GM18909 (cell line): ENCODE data around the gene METTL22.
A peak's percentile ranks its signal among the peaks of the same experiment; 100 is the strongest.
"Not testable (repeated sequence)": the region's sequence is repeated elsewhere in the genome, so short reads cannot be mapped to it uniquely, and the experiment has no call there.

Experiments used
- ATAC-seq: cut with Tn5 transposase; IDR thresholded peaks from one replicate; pipeline ENCODE4 v1.9.1; 2021; ENCODE audit warnings: mild to moderate bottlenecking; ENCODE audit not compliant: unreplicated experiment, poor library complexity

The METTL22 gene

DNA sequence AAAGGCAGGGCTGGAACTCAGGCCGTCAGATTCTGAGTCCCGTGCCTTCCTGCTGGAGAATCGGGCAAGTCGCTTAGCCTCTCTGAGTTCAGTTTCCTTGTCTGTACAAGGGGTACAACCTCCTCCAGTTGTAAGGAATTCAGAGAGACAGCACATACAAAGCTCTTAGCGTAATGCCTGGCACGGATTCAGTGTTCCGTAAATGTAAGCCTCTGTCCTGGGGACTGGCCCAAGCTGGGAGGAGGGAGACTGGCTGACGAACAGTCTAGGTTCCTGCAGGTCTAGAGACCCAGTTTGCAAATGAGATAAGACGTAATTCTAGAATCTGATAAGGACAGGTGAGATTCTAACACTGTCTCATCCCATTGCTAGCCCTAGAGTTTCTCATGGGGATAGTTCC lies 9.9 kb downstream of the METTL22 start:
- ATAC-seq: no peak

DNA sequence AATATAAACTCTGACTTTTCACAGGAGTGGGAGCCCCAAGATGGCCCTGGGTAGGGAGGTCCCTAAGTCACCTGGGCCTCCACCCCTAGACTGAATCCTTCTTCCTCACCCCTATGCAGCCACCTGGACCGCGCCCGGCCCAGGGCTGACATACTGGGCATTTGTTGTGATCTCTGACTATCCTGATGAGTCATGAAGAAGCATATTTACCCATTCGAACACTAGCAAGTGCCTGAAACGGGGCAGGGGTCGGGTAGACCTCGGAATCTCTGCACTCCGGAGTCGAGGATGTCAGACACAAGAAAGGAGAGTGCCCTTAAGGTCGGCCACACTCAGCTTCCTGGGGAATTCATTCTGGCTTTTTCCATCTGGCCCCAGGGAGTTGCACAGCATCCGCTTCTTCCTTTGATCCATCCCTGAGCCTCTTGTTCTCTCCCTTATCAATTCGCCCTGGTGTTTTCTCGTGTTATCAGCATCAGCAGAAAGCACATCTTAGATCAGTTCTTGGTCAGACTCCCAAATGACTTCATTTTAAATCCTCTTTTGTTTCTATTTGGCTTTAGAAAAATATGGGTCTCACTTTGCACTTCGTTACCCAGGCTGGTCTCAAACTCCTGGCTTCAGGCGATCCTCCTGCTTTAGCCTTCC lies 10.4 kb downstream of the METTL22 start:
- ATAC-seq: no peak

DNA sequence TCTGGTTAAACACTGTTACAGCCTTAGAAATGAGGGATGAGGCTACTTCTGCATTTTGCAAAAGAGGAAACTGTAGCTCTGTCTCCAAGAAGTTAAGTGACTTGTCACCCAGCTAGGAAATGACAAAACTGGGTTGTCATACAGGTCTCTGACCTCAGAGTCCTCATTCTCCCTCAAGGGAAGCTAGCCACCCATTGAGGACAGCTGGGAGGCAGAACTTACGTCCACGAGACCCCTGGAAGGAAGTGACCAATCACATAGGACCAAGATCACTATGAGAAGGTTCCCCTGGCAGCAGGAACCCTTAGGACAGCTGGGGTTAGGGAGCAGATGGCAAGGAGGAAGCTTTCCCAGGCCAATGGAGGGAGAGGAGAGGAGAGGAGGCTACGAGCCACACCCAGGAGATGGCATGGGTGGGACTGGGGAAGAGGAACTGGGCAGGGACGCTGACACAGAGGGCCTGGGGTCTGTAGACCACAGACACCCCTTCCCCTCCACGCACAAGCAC lies 11.2 kb downstream of the METTL22 start:
- ATAC-seq: no peak

DNA sequence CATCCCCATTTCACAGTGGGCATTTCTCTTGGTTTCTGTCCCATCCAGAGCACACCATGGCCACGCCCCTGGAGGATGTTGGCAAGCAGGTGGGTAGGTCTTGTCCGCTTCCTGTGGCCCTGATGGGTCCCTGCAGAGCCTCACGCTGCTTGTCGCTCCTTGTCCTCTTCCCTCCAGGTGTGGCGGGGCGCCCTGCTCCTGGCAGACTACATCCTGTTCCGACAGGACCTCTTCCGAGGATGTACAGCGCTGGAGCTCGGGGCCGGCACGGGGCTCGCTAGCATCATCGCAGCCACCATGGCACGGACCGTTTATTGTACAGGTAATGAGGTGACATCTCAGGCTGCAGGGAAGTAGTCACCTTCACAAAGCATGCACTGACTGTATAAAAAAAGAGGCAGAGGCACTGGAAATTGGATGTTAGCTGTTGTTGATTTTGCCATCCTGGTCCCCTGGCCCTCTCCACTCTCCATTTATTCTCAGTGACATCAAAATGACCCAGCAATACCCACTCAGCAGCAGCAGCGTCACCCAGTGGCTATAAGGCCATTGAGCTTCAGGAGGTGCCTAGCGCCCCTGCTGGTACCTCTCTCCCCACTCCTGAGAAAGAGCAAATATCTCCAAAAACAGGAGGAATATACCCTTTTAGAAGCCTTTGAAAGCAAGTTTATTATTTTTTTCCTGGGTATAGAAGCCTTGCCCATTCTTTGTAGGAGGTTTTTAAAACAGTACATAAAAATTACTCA lies 13.7 kb downstream of the METTL22 start:
- ATAC-seq: no peak

DNA sequence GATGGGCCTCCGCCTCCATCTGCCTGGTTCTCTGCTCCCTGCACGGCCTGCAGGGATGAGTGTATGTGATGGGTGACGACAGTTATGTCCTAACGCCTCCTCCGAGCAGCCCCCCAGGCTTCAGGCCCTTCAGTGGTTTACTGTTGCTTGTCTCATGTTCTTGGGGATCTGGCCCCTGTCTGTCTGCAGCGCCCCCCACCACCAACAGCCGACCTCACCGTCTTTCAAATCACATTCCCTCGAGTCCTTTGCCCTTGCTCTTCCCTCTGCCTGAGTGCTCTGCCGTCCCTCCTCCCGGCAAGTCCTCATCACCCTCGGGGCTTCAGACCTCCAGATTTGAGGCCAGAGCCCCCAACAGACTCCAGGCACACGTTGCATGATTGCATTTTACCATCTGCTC lies 18.2 kb downstream of the METTL22 start:
- no peak for ATAC-seq

DNA sequence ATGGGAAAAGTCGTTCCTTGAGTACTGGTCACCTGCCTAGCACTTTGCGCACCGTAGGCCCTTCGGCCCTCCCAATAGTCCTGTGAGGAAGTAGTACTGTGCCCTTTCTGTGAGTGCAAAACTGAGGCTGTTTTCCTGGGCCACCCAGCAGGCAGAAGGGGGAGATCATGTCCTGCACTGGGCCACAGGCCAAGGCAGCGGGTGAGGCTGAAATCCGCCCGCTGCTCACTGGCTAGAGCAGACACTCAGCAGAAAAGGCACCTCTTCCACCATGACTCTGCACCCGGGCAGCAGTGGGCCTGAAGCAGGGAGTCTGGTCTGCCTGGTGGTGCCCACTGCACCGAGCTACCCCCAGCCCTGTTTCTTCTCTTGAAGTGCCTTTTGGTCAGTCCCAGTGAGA lies 20.2 kb downstream of the METTL22 start:
- ATAC-seq: no peak

DNA sequence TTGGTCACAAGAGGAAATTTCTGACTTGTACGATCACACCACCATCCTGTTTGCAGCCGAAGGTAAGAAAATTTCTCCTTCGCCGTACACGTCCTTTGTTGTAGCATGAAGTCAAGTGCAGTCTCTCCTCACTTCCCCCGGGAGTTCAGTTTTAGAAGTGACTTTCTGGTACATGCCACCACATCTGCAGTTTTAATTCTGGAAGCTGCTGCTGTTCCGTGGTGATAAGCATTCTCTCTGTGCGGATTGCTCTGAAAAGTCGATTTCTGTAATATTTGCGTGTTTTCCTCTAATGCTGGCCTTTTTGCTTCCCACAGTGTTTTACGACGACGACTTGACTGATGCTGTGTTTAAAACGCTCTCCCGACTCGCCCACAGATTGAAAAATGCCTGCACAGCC lies 20.6 kb downstream of the METTL22 start:
- no peak for ATAC-seq

DNA sequence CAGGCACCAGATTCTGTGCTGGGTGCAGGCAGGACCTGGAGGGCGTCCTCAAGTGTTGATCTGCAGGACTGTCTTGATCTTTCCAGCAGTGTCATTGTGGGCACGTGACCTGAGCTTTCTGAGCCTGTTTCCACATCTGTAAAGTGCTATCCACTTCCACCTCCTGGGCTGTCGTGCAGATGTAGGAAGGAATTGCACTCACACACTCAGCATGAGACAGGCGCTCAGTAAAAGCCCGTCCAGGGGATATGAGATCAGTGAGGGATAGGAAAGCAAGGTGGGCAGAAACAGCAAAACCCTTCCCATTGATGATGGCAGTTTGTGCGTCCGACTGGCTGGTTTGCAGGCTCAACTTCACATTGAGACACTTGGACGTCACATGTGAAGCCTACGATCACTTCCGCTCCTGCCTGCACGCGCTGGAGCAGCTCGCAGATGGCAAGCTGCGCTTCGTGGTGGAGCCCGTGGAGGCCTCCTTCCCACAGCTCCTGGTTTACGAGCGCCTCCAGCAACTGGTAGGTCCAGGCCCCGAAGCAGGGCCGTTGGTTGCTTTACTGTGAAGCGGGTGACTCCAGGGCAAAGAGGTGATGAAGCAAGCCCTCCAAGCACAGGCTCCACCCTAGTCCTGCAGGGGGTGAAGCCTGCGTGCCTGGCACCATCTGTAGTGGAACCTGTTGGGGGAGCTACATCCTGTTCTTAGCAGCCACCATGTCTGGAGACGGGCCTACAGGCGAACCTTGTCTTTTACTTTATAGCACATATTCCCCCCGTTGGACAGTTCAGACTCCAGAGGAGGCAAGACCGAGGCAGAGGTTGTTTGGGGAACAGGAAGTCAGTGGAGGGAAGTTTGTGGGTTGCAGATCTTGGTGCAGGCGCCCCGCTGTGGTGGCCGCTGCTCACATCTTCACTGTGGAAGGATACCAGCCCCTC lies 23.0 kb downstream of the METTL22 start:
- no peak for ATAC-seq

DNA sequence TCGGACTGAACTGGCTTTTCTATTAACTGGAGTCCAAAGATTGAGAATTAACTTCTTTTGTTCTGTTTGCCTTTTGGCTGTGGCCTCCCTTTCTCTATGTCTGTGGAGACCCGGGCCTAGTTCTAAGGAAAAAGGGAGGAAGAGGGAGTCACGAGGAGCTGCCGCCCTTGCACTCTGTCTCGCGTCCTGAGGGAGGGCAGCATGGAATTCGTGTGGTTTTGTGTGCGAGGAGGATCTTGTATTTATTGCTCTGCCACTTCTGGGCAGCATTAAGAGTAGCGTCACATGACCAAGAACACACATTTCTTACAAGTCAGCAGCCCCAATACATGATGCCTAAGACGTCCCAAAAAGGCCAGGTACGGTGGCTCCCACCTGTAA lies 23.6 kb downstream of the METTL22 start:
- no peak for ATAC-seq

DNA sequence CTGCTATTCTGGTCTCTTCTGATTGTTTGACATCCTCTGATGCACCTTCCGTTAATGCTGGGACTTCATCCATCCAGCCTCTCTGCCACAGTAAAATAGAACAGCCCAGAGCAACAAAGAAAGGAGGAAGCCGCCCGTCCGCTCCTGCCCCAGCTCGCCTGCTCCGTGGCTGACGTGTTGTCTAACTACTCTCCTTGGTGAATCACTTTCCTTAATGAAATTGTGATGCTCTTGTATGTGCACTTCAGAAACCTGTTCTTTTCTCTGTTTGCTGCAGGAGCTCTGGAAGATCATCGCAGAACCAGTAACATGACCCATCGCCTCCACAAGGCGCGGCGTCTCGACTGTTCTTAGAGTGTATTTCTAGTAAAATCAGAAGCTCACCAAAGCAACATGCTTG lies 24.3 kb downstream of the METTL22 start:
- no peak for ATAC-seq

DNA sequence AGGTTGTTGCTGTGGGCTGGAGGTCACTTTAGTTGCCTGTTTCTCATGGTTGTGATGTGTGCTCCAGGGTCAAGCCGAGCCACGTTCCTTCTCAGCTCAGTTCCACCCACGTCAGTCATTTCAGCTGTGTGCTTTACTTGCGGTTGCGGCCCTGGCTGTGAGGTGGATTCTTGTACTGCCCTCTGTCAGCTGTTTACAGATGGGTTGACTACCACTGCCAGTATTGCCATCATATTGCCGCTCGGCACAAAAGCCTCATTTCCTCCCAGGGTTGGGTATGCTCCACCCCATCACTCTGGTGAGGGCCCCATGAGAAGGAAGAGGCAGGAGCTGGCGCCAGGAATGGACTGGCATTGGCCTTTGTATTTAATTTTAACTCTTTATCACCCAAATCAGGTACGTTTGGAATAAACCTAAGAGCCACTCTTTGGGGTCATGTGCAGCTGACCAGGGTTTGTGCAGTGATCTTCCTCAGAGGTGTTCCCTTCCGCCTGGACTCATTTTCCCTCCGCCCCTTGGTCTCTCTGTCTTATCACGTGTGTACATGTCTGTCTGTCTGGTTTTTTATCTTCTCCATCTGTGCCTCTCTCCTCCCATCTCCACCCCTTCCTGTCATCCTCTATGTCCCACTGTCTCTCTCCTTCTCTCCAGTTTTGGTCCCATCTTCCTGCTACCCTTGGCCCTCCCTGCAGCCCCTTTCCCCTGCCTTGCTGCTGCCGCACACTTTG lies 25.0 kb downstream of the METTL22 start:
- ATAC-seq: no peak

DNA sequence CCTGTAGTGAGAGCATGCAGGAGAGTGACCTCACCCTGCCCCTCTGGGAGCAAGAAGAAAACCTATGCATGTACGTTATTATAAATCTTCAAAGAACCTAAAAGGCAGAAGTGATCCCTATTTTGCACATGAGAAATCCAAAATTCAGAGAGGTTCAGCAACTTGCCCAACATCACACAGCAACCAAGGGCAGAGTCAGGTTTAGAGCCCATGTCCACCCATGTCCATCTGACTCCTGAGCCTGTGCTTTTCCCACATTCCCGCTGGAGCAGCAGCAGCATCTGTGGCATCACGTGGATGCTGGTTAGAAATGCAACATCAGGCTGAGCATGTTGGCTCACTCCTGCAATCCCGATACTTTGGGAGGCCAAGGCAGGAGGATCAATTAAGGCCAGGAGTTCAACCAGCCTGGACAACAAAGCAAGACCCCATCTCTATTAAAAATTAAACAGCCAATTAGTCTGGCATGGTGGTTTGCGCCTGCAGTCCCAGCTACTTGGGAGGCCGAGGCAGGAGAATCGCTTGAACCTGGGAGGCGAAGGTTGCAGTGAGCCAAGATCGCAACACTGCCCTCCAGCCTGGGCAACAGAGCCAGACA lies 26.3 kb downstream of the METTL22 start:
- ATAC-seq: no peak

DNA sequence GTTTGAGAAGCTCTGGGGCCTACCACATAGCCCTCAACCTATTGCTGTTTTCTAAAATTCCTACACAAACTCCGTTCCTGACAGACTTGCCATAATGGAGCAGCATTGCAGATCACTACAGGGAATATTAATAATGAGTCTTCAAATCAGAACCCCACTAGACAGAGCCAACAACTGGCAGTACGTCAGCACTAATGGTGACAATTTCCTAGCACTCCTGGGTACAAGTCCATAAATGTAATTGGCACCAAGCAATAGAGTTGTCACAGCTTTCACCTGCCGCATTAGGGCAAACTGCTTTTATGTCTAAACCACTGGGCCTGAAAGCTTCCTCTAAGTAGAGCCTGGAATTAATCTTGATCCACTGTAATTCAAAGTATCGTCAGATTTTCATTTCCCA lies 27.4 kb downstream of the METTL22 start:
- ATAC-seq: no peak

DNA sequence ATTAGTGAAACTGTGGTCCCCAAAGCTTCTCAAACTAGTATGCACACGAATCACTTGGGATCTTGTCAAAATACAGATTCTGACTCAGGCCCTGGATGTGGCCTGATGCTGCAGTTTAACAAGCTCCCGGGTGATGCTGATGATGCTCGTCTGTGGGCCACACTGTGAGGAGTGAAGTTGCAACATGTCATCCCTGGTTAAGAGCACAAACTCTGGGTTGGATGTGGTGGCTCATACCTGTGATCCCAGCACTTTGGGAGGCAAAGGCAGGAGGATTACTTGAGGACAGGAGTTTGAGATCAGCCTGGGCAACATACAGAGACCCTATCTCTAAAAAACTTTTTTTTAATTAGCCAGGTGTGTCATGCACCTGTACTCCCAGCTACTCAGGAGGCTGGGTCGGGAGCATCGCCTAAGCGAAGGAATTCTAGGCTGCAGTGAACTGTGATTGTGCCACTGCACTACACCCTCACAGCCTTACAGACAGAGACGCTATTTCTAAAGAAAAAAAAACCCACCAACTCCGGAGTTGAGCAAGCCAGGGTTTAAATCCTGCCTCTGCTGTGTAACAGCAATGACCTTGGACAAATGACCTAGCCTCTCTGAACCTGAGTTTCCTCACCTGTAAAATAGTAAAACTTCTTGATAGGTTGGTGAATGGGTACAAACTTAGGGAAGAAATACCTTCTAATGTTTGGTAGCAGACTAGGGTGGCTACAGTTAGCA lies 28.5 kb downstream of the METTL22 start:
- ATAC-seq: no peak

DNA sequence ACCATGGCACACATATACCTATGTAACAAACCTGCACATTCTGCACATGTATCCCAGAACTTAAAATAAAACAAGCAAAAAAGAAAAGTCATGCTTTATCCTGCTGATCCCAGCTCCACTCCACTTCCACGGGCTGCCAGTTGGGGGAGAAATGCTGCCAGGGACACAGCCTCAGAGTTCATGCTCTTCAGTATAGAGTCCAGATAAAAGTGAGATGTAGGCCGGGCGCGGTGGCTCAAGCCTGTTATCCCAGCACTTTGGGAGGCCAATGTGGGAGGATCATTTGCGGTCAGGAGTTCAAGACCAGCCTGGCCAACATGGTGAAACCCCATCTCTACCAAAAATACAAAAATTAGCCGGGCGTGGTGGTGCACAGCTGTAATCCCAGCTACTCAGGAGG lies 30.5 kb downstream of the METTL22 start:
- ATAC-seq: not testable (repeated sequence)

DNA sequence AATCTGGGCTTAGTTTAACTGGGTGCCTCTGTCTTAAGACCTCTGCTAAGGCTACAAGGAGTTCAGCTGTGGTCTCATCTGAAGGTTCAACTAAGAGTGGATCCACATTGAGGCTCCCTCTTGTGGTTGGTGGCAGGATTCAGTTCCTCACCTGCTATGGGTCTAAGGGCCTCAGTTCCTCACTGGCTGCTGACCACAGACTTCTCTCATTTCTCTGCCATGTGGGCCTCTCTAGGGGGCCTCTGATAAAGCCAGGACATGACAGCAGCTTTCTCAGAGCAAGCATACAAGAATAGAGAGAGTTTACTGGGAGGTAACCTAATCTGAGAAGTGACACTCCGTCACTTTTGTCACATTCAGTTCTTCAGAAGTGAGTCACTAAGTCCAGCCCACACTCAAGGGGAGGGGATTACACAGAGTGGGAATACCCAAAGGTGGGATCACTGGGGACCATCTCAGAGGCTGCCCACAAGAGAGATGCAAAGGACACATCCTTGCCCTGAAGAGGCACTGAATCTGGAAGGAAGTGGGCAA lies 33.8 kb downstream of the METTL22 start:
- peak; percentile 69 for ATAC-seq

DNA sequence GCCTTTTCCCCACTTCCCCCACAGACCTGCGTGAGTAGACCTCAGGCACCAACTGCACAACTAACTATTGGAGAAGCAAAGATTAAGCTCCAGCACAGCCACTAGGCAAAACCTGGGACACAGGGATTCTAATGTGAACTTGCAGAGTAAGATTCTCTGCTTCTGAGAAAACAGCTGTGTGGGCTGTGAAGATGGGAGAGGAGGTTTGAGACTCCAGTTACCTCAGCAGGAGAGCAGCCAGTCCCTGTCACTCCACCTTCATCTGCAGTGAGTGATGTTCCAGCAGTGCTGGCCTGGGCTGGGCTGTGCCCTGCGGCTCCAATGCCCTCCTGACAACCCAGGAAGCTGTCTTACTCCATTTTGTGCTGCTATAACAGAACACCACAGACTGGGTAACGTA lies 34.9 kb downstream of the METTL22 start:
- no peak for ATAC-seq

DNA sequence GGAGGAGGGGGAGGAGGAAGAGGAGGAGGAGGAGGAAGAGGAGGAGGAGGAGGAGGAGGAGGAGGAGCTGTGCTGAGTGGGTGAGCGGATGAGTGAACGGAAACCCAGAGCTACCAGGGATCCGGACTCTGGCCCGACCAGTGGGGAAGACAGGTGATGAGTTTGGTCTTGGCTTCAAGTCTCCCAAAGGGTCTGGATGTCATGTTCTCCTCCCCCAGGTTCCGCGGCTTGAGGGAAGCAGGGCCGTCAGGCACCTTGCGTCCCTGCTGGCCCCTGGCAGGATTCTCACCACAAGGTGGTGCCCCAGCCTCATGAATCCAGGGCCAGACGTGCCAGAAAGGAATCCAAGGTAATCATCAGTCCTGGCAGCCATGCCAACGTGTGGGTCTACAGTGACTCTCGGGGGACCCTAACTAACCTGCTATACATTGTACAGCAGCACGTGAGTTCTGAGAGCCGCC lies 39.4 kb downstream of the METTL22 start:
- no peak for ATAC-seq

DNA sequence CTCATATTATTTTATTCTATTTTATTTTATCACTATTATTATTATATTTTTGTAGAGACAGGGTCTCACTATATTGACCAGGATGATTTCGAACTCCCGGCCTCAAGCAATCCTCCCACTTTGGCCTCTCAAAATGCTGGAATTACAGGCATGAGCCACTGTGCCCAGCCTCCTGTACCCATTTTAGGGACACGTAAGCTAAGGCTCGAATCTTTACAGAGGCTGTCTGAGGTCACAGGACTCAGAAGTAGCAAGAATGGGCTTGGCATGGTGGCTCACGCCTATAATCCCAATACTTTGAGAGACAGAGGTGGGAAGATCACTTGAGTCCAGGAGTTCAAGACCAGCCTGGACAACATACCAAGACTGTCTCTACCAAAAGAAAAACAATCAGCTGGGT lies 40.2 kb downstream of the METTL22 start:
- no peak for ATAC-seq
